ENCODE data around the gene DAPK2. TPM values are rescaled to one million over a fixed set of nuclear protein-coding genes. Genes with fewer than 3 reads are reported as not detected.

DAPK2 gene
- polyA plus RNA-seq, 2 of the 4 experiments (the other 2 are of a cell fraction), result 3.1 to 4.8 TPM

DNA sequence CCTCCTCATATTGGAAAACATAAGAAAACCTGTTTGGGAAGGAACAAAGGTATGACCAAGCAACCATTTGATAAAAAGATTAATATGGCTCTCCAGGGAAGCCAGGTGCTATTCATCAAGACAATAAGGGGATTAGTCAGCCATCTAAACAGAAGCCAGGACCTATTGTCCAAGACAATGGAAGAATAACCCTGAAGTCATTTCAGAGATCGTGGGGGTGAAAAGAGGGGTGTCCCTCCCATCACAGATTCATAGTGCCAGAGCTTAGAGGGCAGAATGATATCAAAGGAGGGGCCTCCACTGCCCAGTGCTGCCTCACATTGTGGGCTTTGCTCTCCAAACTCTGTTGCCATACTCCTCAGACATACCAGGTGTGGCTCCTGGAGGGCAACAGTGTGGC lies 73.5 kb downstream of the DAPK2 start:
- Histone ChIP-seq H3K4me3 (no peak overlapping the region), H3K4me1 (peaks cover 13% of the 10 kb centered on the region; the same call in 2 of the 3 replicates), H3K27ac (peak overlapping the region in 1 of 2 experiments; percentile 45; a peak in 1 of 6 replicates), H3K4me2 (peak overlapping the region; percentile 9; the same call in 1 of the 3 replicates), H3K9me3 (no peaks in the 10 kb centered on the region)
- WGBS (ENCODE audit: missing lambda C conversion rate), result 57% methylated on average over 1 of the region's 1 CpG
- TF ChIP-seq POLR2AphosphoS2 (conservative IDR thresholded peaks at IDR 0.05; ENCODE audit: low read length) (no peak), CEBPB (IDR thresholded peaks at IDR 0.05) (no peak), ZSCAN20 (CRISPR knock-in tag; IDR thresholded peaks at IDR 0.05) (no peak)
- TF ChIP-seq, protein P1, sequence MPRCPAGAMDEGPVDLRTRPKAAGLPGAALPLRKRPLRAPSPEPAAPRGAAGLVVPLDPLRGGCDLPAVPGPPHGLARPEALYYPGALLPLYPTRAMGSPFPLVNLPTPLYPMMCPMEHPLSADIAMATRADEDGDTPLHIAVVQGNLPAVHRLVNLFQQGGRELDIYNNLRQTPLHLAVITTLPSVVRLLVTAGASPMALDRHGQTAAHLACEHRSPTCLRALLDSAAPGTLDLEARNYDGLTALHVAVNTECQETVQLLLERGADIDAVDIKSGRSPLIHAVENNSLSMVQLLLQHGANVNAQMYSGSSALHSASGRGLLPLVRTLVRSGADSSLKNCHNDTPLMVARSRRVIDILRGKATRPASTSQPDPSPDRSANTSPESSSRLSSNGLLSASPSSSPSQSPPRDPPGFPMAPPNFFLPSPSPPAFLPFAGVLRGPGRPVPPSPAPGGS (IDR thresholded peaks at IDR 0.05), result no peak
- TF ChIP-seq, protein P2, sequence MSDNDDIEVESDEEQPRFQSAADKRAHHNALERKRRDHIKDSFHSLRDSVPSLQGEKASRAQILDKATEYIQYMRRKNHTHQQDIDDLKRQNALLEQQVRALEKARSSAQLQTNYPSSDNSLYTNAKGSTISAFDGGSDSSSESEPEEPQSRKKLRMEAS (IDR thresholded peaks at IDR 0.05), result no peak
- ATAC-seq (no peak; a peak in 1 of 6 replicates), DNase-seq (ENCODE audit: low read depth in 1 of 2, low spot score in 1 of 2) (no peak), FAIRE-seq (no peak)
- ChIA-PET CTCF (interaction anchor here (4.2 kb wide), 1 partner anchor 28 kb away, joined by 13 read pairs; no protein-coding TSS in a partner anchor), POLR2A (no interaction called here)

DNA sequence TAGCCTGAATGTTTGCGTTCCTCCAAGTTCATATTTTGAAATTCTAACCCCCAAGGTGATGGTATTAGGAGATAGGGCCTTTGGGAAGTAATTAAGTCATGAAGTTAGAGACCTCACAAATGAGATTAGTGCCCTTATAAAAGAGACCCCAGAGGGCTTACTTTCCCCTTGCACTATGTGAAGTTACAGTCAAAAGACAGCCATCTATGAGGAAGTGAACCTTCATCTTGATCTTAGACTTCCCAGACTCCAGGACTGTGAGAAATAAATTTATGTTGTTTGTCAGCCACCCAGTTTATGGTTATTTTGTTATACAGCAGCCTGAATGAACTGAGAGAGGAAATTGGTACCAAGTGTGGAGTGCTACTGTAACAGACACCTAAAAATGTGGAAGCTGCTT lies 74.4 kb downstream of the DAPK2 start:
- FAIRE-seq, result no peak

GRCh38 chr15:63971427-63971805 lies 74.9 kb downstream of the DAPK2 start:
- Histone ChIP-seq H3K4me2 (no peak overlapping the region), H3K9me3 (no peaks in the 10 kb centered on the region), H3K27ac (no peak overlapping the region), H3K4me1 (peaks cover 13% of the 10 kb centered on the region; the same call in 2 of the 3 replicates), H3K4me3 (no peak overlapping the region)
- CTCF ChIA-PET, result interaction anchor here (1.2 to 4.2 kb wide), 4 partner anchors 13 to 75 kb away, joined by 3 to 13 read pairs (median 5); partner anchors contain the start of gene DAPK2
- POLR2A ChIA-PET, result no interaction called here
- no peak for DNase-seq (ENCODE audit: low read depth in 1 of 2, low spot score in 1 of 2)
- TF ChIP-seq MAZ (IDR thresholded peaks at IDR 0.05; ENCODE audit: borderline replicate concordance, low read depth, low read length) (no peak), MYC (IDR thresholded peaks at IDR 0.05; ENCODE audit: borderline replicate concordance, low read length) (no peak), PHF8 (IDR thresholded peaks at IDR 0.05; ENCODE audit: borderline replicate concordance, low read depth) (no peak), ZFP36 (IDR thresholded peaks at IDR 0.05; ENCODE audit: borderline replicate concordance, partially characterized antibody) (no peak)
- TF ChIP-seq, protein P3, sequence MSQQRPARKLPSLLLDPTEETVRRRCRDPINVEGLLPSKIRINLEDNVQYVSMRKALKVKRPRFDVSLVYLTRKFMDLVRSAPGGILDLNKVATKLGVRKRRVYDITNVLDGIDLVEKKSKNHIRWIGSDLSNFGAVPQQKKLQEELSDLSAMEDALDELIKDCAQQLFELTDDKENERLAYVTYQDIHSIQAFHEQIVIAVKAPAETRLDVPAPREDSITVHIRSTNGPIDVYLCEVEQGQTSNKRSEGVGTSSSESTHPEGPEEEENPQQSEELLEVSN (IDR thresholded peaks at IDR 0.05; ENCODE audit: borderline replicate concordance, low read depth), result no peak
- no peak for ATAC-seq
- WGBS (ENCODE audit: missing lambda C conversion rate), result 65% methylated on average over 2 of the region's 2 CpGs
- no peak for FAIRE-seq

More for the DNA sequence above, 74.4 kb downstream of the DAPK2 start:
- H3K27ac ChIP-seq, result no peak overlapping the region
- peaks cover 13% of the 10 kb centered on the region; the same call in 2 of the 3 replicates for H3K4me1 ChIP-seq
- 90% methylated on average over 1 of the region's 1 CpG for WGBS (ENCODE audit: missing lambda C conversion rate)
- H3K9me3 ChIP-seq, result no peaks in the 10 kb centered on the region
- H3K4me2 ChIP-seq, result no peak overlapping the region
- H3K4me3 ChIP-seq, result no peak overlapping the region
- DNase-seq (ENCODE audit: low read depth in 1 of 2, low spot score in 1 of 2) (no peak), ATAC-seq (no peak)
- ChIA-PET POLR2A (no interaction called here), CTCF (interaction anchor here (0.8 to 4.2 kb wide), 4 partner anchors 27 to 75 kb away, joined by 3 to 13 read pairs (median 4); partner anchors contain the start of gene DAPK2)
- TF ChIP-seq KDM1A (IDR thresholded peaks at IDR 0.05; ENCODE audit: low read depth), result no peak
- no peak for TF ChIP-seq HOXA7 (CRISPR knock-in tag; IDR thresholded peaks at IDR 0.05)
- no peak for TF ChIP-seq EP300 (IDR thresholded peaks at IDR 0.05)
- no peak for TF ChIP-seq ZSCAN20 (CRISPR knock-in tag; IDR thresholded peaks at IDR 0.05)
- no peak for TF ChIP-seq RAD21 (conservative IDR thresholded peaks at IDR 0.05 in 1 of 2, IDR thresholded peaks at IDR 0.05 in 1 of 2)
- no peak for TF ChIP-seq CBX8 (IDR thresholded peaks at IDR 0.05)
- TF ChIP-seq RFX5 (IDR thresholded peaks at IDR 0.05), result no peak
- TF ChIP-seq RARB (CRISPR knock-in tag; IDR thresholded peaks at IDR 0.05), result no peak
- no peak for TF ChIP-seq NPAS2 (CRISPR knock-in tag; IDR thresholded peaks at IDR 0.05; ENCODE audit: borderline replicate concordance)
- TF ChIP-seq, protein P1 (IDR thresholded peaks at IDR 0.05), result no peak
- TF ChIP-seq ZNF302 (CRISPR knock-in tag; IDR thresholded peaks at IDR 0.05), result no peak
- TF ChIP-seq CEBPB (IDR thresholded peaks at IDR 0.05), result no peak
- TF ChIP-seq MAFK (IDR thresholded peaks at IDR 0.05; ENCODE audit: partially characterized antibody), result no peak
- TF ChIP-seq EHMT2 (IDR thresholded peaks at IDR 0.05; ENCODE audit: low read depth), result no peak
- no peak for TF ChIP-seq POLR2AphosphoS2 (conservative IDR thresholded peaks at IDR 0.05; ENCODE audit: low read length)
- no peak for TF ChIP-seq FOXS1 (CRISPR knock-in tag; IDR thresholded peaks at IDR 0.05)
- TF ChIP-seq, protein P2 (IDR thresholded peaks at IDR 0.05), result no peak
- no peak for TF ChIP-seq ATOH8 (CRISPR knock-in tag; IDR thresholded peaks at IDR 0.05; ENCODE audit: low read depth)

All from A549 (cell line).